NCI-H1417 (cell line): ENCODE measurements around the gene RPS18.
"Not testable (repeated sequence)": the region's sequence is repeated elsewhere in the genome, so short reads cannot be mapped to it uniquely, and the experiment has no call there.

Source experiments
- DNase-seq, 3 experiments: peaks; one replicate each; lab custom pipeline; 2025; lab: John Stamatoyannopoulos, UW

RPS18 gene

GRCh38 chr6:33271468-33272274, at the start of gene RPS18, which contains the start of gene VPS52:
RPS18 (plus strand) TSS chr6:33272075; CDS start chr6:33272120, 45 bp downstream.
VPS52 (minus strand) TSS chr6:33271876; CDS start chr6:33271675, 201 bp downstream.
- peak; percentile 95 to 99 (median 98) for DNase-seq

- DNase-seq = not testable (repeated sequence)
These were observed 45.3 kb upstream of the RPS18 start for GRCh38 chr6:33226503-33227120.

- peak in 1 of 3 experiments; percentile 22 for DNase-seq
These were observed 36.6 kb upstream of the RPS18 start for GRCh38 chr6:33235221-33235634.

GRCh38 chr6:33236328-33236727, 35.5 kb upstream of the RPS18 start:
- DNase-seq = no peak

GRCh38 chr6:33236852-33237251, 35.0 kb upstream of the RPS18 start:
- no peak for DNase-seq

GRCh38 chr6:33237741-33238140, 34.1 kb upstream of the RPS18 start:
- peak in 1 of 3 experiments; percentile 36 for DNase-seq

GRCh38 chr6:33241968-33242367, 29.9 kb upstream of the RPS18 start:
- no peak for DNase-seq

- no peak for DNase-seq
These were observed 28.4 kb upstream of the RPS18 start for GRCh38 chr6:33243476-33243875.

- peak; percentile 71 to 89 (median 84) for DNase-seq
These were observed 23.8 kb upstream of the RPS18 start for GRCh38 chr6:33247977-33248642.

GRCh38 chr6:33248643-33248931, 23.3 kb upstream of the RPS18 start:
- DNase-seq = peak in 1 of 3 experiments; percentile 26

- peak; percentile 97 to 99 (median 99) for DNase-seq
These were observed 22.7 kb upstream of the RPS18 start for GRCh38 chr6:33248932-33249731.

- DNase-seq = peak in 1 of 3 experiments; percentile 20
These were observed 21.9 kb upstream of the RPS18 start for GRCh38 chr6:33249732-33250630.

- DNase-seq = no peak
These were observed 21.1 kb upstream of the RPS18 start for GRCh38 chr6:33250731-33251130.

GRCh38 chr6:33251395-33252012, 20.4 kb upstream of the RPS18 start:
- no peak for DNase-seq

GRCh38 chr6:33252759-33253158, 19.1 kb upstream of the RPS18 start:
- no peak for DNase-seq

GRCh38 chr6:33254591-33254990, 17.3 kb upstream of the RPS18 start:
- no peak for DNase-seq

GRCh38 chr6:33259032-33259431, 12.8 kb upstream of the RPS18 start:
- no peak for DNase-seq

- DNase-seq = not testable (repeated sequence)
These were observed 9.4 kb upstream of the RPS18 start for GRCh38 chr6:33262490-33262889.

- no peak for DNase-seq
These were observed 7.9 kb upstream of the RPS18 start for GRCh38 chr6:33264015-33264414.

GRCh38 chr6:33271117-33271467, 783 bp upstream of the RPS18 start:
- no peak for DNase-seq
